ENCODE results near the gene TSTD2.
"Not testable (repeated sequence)": the region's sequence is repeated elsewhere in the genome, so short reads cannot be mapped to it uniquely, and the experiment has no call there.

Gene TSTD2

GRCh38 chr9:97599314-97599846 is 33.8 kb downstream of the TSTD2 start:
- no peak for TF ChIP-seq CTCF (IDR thresholded peaks at IDR 0.05; ENCODE audit: extremely low read depth, missing control alignments)
- no peak for DNase-seq (ENCODE audit: low spot score)

GRCh38 chr9:97598461-97599288 is 34.5 kb downstream of the TSTD2 start:
- DNase-seq (ENCODE audit: low spot score) = peak; percentile 80
- TF ChIP-seq CTCF (IDR thresholded peaks at IDR 0.05; ENCODE audit: extremely low read depth, missing control alignments) = peak; percentile 69

GRCh38 chr9:97596906-97597305 is 36.3 kb downstream of the TSTD2 start:
- no peak for DNase-seq (ENCODE audit: low spot score)
- TF ChIP-seq CTCF (IDR thresholded peaks at IDR 0.05; ENCODE audit: extremely low read depth, missing control alignments) = no peak

- DNase-seq (ENCODE audit: low spot score) = no peak
- no peak for TF ChIP-seq CTCF (IDR thresholded peaks at IDR 0.05; ENCODE audit: extremely low read depth, missing control alignments)
Observed at GRCh38 chr9:97594381-97594921, 38.7 kb downstream of the TSTD2 start.

GRCh38 chr9:97593960-97594359 is 39.2 kb downstream of the TSTD2 start:
- no peak for DNase-seq (ENCODE audit: low spot score)
- no peak for TF ChIP-seq CTCF (IDR thresholded peaks at IDR 0.05; ENCODE audit: extremely low read depth, missing control alignments)

- no peak for TF ChIP-seq CTCF (IDR thresholded peaks at IDR 0.05; ENCODE audit: extremely low read depth, missing control alignments)
Observed at GRCh38 chr9:97592126-97592525, 41.0 kb downstream of the TSTD2 start.

GRCh38 chr9:97591535-97591934 is 41.6 kb downstream of the TSTD2 start:
- TF ChIP-seq CTCF (IDR thresholded peaks at IDR 0.05; ENCODE audit: extremely low read depth, missing control alignments) = no peak
- no peak for DNase-seq (ENCODE audit: low spot score)

More at GRCh38 chr9:97592126-97592525, 41.0 kb downstream of the TSTD2 start:
- no peak for DNase-seq (ENCODE audit: low spot score)

GRCh38 chr9:97586909-97587308 is 46.3 kb downstream of the TSTD2 start:
- DNase-seq (ENCODE audit: low spot score) = not testable (repeated sequence)

GRCh38 chr9:97584778-97585177 is 48.4 kb downstream of the TSTD2 start:
- not testable (repeated sequence) for DNase-seq (ENCODE audit: low spot score)

GRCh38 chr9:97581590-97581989 is 51.6 kb downstream of the TSTD2 start:
- not testable (repeated sequence) for DNase-seq (ENCODE audit: low spot score)

All from GM20000 (cell line).